ENCODE data around the gene HERC5. TPM values are rescaled to one million over a fixed set of nuclear protein-coding genes. Genes with fewer than 3 reads are reported as not detected.
"Not testable (repeated sequence)": the region's sequence is repeated elsewhere in the genome, so short reads cannot be mapped to it uniquely, and the experiment has no call there.

Gene HERC5
- total RNA-seq, 1 donor from 2014 or later, result 0.32 TPM

DNA sequence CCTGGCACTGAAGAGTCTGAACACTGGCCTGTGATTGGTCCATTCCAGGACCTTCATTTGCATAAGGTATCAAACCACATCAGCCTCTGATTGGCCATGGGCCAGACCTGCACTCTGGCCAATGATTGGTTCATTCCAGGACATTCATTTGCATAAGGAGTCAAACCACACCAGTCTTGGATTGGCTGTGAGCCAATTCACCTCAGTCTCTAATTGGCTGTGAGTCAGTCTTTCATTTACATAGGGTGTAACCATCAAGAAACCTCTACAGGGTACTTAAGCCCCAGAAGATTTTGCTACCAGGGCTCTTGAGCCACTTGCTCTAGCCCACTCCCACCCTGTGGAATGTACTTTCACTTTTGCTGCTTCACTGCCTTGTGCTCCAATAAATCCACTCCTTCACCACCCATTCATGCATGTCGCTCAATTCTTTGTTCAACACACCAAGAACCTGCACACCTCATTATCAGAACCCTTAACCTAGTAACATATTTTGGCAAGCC is 14.2 kb upstream of the HERC5 start:
- intact Hi-C loops (cut with DNase I), result no loop called here
- TF ChIP-seq, protein P1, sequence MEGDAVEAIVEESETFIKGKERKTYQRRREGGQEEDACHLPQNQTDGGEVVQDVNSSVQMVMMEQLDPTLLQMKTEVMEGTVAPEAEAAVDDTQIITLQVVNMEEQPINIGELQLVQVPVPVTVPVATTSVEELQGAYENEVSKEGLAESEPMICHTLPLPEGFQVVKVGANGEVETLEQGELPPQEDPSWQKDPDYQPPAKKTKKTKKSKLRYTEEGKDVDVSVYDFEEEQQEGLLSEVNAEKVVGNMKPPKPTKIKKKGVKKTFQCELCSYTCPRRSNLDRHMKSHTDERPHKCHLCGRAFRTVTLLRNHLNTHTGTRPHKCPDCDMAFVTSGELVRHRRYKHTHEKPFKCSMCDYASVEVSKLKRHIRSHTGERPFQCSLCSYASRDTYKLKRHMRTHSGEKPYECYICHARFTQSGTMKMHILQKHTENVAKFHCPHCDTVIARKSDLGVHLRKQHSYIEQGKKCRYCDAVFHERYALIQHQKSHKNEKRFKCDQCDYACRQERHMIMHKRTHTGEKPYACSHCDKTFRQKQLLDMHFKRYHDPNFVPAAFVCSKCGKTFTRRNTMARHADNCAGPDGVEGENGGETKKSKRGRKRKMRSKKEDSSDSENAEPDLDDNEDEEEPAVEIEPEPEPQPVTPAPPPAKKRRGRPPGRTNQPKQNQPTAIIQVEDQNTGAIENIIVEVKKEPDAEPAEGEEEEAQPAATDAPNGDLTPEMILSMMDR (IDR thresholded peaks at IDR 0.05), result no peak
- no peak for DNase-seq (ENCODE audit: low spot score in 2 of 2)

DNA sequence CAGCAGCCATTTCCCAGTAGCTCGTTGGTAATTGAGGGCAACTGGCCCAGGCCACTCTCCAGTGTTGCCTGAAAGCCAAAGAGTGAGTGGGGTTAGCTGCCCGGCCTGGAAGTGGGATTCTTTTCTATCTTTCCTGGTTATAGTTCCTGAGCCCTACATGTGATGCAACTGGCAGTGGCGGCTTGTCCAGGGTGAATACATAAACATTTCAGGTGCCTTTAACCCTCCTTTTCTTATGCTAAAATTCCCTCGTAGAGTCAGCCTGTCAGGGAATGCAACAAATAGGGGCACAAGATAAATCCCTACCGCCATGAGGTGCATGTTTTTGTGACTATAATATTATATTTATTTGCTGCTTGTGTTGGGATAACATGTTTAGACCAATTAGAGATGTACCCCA is 13.4 kb upstream of the HERC5 start:
- no peak overlapping the region for H3K4me3 ChIP-seq
- H3K36me3 ChIP-seq, result no peaks in the 10 kb centered on the region
- H3K4me1 ChIP-seq, result no peaks in the 10 kb centered on the region
- H3K27me3 ChIP-seq, result no peaks in the 10 kb centered on the region
- intact Hi-C loops (cut with DNase I), result no loop called here
- DNase-seq (ENCODE audit: low spot score in 2 of 2), result no peak
- TF ChIP-seq, protein P1 (IDR thresholded peaks at IDR 0.05), result no peak
- no peak overlapping the region for H3K27ac ChIP-seq
- no peaks in the 10 kb centered on the region for H3K9me3 ChIP-seq

More for the DNA sequence above, 14.2 kb upstream of the HERC5 start:
- H3K27ac ChIP-seq, result no peak overlapping the region
- H3K27me3 ChIP-seq, result no peaks in the 10 kb centered on the region
- H3K4me3 ChIP-seq, result no peak overlapping the region
- H3K4me1 ChIP-seq, result no peaks in the 10 kb centered on the region
- H3K36me3 ChIP-seq, result no peaks in the 10 kb centered on the region
- H3K9me3 ChIP-seq, result no peaks in the 10 kb centered on the region

DNA sequence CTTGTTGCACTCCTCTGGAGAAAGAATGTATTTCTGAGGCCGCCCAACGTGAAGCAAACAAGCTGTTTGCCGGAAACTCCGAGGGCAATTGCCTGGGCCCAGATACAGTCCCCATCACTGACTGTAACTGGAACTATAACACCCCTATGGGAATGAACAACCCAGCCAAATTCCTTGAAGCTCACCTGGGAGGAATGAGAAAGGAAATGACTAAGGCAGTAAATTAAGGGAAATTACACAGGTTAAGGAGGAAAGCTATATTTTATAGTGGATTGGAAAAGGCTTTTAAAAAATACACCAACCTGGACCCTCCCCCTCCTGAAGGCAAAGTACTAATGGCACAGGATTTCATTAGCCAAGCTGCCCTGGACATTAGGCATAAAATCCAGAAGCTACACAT is 11.7 kb upstream of the HERC5 start:
- no peaks in the 10 kb centered on the region for H3K36me3 ChIP-seq
- no peak for DNase-seq (ENCODE audit: low spot score in 2 of 2)
- TF ChIP-seq, protein P1 (IDR thresholded peaks at IDR 0.05), result no peak
- H3K4me1 ChIP-seq, result no peaks in the 10 kb centered on the region
- H3K9me3 ChIP-seq, result no peaks in the 10 kb centered on the region
- no peaks in the 10 kb centered on the region for H3K27me3 ChIP-seq
- intact Hi-C loops (cut with DNase I), result no loop called here
- no peak overlapping the region for H3K27ac ChIP-seq
- no peak overlapping the region for H3K4me3 ChIP-seq

DNA sequence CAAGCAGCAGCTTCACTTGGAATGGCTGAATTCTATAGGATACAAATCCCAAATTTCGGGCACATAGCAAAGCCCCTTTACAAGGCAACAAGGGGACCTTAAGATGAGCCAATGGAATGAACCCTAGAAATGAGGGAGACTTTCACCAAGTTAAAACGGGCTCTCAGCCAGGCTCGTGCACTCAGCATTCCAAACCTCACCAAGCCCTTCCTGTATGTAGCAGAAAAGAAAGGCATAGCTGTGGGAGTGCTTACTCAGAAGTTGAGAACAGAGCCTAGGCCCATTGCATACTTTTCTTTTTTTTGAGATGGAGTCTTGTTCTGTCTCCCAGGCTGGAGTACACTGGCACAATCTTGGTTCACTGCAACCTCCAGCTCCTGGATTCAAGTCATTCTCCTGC is 10.8 kb upstream of the HERC5 start:
- Histone ChIP-seq H3K36me3 (no peaks in the 10 kb centered on the region), H3K4me1 (no peaks in the 10 kb centered on the region), H3K4me3 (no peak overlapping the region), H3K9me3 (no peaks in the 10 kb centered on the region), H3K27me3 (no peaks in the 10 kb centered on the region), H3K27ac (no peak overlapping the region)
- TF ChIP-seq, protein P1 (IDR thresholded peaks at IDR 0.05), result no peak
- intact Hi-C loops (cut with DNase I), result no loop called here
- no peak for DNase-seq (ENCODE audit: low spot score in 2 of 2)

DNA sequence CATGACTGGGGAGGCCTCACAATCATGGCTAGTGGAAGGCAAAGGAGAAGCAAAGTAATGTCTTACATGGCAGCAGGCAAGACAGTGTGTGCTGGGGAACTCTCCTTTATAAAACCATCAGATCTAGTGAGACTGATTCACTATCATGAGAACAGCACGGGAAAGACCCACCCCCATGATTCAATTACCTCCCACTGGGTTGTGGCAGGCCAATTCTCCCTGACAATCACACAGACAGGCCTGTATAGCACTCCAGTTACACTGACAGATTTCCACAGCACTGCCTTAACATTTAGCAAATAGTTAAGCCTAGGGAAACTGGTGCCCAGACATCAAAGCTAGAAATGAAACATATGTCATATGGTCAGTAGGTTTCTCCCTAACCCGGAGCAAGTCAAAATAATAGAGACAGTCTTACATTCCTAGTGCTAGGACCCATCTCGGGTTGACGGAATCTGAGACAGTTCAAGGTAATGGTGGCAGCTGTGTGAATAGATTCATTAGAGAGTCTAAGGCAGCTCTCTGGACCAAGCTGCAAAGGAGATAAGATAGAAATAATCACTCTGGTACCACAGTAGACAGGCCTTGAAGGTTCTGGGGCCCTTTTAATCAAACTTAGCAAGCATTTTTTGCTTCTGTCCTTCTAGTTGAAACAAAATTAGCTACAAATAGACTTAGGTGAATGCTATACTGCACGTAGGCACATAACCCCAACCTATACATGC is 9.4 kb upstream of the HERC5 start:
- H3K4me3 ChIP-seq, result no peak overlapping the region
- intact Hi-C loops (cut with DNase I), result no loop called here
- no peaks in the 10 kb centered on the region for H3K4me1 ChIP-seq
- H3K27me3 ChIP-seq, result no peaks in the 10 kb centered on the region
- TF ChIP-seq, protein P1 (IDR thresholded peaks at IDR 0.05), result no peak
- H3K36me3 ChIP-seq, result no peaks in the 10 kb centered on the region
- DNase-seq (ENCODE audit: low spot score in 2 of 2), result no peak
- no peaks in the 10 kb centered on the region for H3K9me3 ChIP-seq
- no peak overlapping the region for H3K27ac ChIP-seq

DNA sequence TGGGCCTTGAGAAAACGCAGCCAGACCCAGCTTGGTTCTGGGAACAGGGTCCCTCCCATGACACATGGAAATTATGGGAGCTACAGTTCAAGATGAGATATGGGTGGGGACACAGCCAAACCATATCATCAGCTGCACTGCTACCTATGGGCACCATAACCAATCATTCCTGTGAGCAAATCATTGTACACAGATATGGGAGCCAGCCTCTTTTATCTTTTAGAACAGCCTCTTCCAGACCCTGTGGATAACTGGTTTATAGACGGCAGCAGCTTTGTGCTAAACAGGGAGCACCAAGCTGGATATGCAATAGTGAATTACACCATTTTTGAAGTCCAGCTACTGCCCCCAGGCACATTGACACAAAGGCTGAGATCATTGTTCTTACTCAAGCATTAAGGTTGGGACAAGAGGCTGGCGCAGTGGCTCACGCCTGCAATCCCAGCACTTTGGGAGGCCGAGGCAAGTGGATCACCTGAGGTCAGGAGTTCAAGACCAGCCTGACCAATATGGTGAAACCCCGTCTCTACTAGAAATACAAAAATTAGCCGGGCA is 8.6 kb upstream of the HERC5 start:
- H3K27me3 ChIP-seq; intact Hi-C loops (cut with DNase I); H3K9me3 ChIP-seq; DNase-seq (ENCODE audit: low spot score in 2 of 2); H3K36me3 ChIP-seq; H3K27ac ChIP-seq; H3K4me1 ChIP-seq; H3K4me3 ChIP-seq: not testable (repeated sequence)

Data from ascending aorta (tissue), 2 donors.